Measurements from ENCODE around the gene PRTG. TPM values are rescaled to one million over a fixed set of nuclear protein-coding genes. Genes with fewer than 3 reads are reported as not detected.
"Not testable (repeated sequence)": the region's sequence is repeated elsewhere in the genome, so short reads cannot be mapped to it uniquely, and the experiment has no call there.

Gene PRTG
- total RNA-seq, 1 donor from 2014 or later, result 1.4 TPM

DNA sequence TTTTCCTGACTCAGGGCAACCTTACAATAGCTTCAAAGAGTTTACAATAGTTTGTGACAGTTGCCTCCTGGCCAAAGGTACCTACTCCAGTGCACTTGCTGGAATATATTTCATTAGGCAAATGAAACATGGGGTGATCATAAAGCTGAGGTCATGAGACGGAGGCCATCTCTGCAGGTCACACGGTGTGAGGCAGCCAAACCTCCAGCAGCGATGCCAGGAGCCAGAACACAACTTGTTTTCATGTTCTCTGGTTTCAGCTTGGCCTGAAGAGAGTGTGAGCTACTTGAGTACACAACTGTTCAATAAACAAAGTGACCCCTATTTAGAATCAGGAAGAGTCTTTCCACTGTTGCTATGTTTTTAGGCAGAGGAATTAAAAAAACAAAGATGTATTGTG lies 112.1 kb downstream of the PRTG start:
- no peak for DNase-seq (ENCODE audit: low spot score)

DNA sequence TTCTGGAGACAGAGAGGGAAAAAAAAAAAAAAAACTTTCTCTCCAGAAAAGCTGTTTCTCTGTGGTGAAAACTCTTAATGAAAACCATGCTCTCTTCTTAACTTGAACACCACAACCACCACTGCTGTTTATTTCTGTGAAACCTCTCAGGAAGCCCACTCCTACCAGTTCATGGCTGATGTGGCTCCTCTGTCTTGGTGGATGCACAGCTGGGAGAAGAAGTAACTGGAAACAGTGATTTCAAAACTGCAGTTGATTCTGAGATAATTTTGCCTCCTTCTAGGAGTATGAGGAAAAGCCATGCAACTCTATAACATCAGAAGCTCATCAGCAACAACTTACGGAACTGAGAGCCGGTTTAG lies 114.6 kb downstream of the PRTG start:
- no peak for DNase-seq (ENCODE audit: low spot score)

DNA sequence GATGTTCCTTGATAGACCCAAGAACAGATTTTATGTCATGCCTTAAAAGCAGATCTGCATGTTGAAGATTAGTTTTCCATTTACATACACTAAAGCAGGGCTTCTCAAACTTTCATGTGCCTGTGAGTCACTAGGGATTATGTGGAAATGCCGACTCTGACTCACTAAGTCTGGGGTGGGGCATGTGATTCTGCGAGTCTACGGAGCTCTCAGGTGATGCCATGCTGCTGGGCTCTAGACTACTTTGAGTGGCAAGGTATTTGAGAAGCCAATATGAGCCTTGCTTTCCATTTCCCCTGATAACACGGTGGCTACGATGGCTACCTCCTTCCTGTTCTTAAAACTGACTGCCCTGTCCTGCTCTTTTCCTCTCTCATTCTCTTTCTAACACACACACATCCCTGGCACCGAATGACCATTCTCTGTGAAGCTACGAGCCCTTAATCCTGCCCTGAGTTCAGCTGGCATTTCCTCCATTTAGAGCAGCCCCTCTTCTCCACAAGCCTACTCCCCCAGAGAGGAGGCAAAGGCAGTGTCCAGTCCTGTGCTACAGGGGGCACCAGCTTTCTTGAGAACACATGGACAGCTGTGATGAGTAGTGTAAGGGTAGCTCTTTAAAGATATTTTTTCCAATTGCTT lies 115.1 kb downstream of the PRTG start:
- DNase-seq (ENCODE audit: low spot score), result no peak

DNA sequence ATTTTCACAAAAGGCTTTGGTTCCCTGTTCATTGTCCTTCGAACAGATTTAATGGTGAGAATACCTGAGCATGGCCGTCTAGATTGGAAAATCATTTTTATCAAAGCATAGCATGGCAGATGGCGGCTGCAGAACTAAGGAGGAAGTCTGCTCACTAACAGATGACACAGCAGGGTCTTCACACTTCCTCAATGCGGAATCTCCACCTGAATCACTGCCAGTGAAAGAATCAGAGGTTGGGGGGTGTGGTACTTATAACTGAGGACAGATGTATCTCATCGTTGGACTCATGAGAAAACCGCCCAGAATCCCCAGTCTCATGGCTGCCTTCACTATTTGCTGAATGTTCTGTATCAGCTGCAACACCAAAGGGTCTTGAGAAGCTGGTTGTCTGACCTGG lies 123.2 kb downstream of the PRTG start:
- no peak for DNase-seq (ENCODE audit: low spot score)

DNA sequence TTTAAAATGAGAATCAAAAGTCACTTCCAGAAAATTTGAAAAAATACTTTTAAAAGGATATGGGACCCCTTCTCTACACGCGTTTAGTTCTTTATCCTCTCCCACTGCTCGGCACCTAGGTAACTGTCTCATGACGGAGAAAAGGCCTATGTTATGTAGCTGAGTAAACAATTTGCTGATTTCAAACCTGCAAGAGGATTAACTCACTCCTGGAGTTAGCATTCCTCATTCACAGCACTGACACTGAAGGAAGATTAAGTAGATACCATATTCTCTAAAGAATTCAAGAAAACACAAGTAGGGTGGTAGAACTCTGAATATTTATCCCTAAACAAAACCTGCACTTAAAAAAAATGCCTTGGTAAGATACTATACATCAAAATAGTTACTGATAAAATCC lies 124.6 kb downstream of the PRTG start:
- DNase-seq (ENCODE audit: low spot score), result no peak

DNA sequence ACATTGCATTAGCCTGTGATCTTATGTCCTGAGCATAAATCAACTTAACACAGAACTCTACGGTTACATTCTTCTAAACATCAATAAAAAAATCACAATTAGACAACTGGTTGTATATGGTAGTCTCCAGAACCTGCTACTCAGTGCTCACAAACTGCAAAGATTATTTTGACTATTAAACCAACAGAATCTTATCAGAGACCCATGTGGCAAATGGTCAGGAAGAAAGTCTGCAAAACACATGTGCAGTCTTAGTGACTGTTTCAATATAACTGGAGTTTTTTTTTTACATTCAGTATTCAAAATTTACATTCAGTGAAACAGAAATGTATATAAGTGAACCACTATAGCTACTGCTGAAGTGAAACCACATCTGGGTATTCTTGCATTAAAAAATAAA lies 127.5 kb downstream of the PRTG start:
- no peak for DNase-seq (ENCODE audit: low spot score)

DNA sequence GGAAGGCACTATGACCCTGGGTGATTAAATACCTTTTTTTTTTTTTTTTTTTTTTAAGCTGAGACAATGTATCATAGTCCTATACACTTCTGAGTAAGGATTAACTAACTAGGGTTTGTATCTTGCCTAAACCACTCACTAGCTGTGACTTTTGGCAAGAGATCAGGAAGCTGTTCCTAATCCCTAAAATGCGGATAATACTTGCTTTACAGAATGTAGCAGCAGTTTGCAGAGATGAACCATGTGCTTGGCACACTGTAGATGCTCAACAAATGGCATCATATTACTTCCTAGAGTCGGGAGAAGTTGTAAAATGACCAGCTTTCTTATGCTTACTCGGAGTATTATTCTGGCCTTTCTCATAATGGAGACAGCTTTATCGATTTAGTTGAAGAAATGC lies 129.2 kb downstream of the PRTG start:
- DNase-seq (ENCODE audit: low spot score), result no peak

DNA sequence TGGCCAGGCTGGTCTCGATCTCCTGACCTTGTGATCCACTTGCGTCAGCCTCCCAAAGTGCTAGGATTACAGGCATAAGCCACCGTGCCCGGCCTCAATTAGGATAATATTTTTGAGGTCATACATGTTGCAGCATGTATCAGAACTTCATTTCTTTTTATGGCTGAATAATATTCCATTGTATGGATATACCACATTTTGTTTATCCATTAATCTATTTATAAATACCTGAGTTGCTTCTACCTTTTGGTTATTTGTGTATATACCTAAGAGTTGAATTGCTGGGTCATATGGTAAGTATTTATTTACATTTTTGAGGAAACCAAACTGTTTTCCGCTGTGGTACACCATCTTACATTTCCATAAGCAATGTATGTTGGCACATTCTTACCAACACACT lies 136.7 kb downstream of the PRTG start:
- no peak for DNase-seq (ENCODE audit: low spot score)

DNA sequence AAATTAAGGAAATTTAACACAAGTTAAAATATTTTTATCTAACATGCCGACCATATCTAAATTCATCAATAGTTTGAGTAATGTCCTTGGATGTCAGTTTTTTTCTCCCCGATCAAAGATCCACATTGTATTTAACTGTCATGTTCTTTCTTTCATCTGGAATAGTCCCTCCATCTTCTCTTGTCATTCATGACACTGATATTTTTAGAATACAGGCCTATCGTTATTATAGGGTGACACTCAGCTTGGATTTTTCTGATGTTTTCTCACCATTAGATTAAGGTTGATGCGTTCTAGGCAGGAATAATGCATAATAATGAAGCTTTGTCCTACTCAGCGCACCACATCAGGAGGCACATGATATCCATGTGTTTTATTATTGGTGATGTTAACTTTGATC lies 141.6 kb downstream of the PRTG start:
- DNase-seq (ENCODE audit: low spot score), result no peak

DNA sequence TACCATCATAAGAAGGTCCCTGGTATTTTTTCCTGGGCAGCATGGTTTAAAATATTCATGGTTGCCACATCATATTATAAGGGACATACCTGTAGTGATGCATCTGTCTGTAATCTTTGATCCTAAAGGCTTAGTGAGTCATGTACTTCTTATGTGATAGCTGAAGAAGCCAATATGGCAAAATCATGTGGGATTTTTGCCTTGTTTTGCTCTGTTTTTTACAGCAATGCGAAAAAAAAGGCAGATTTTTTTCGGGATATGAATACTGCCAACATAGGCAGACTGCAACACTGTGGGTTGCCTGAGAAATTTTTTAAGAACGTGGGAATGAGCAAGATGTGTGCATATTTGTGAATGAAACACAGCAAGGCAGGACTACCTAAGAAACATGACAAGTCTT lies 143.5 kb downstream of the PRTG start:
- no peak for DNase-seq (ENCODE audit: low spot score)

DNA sequence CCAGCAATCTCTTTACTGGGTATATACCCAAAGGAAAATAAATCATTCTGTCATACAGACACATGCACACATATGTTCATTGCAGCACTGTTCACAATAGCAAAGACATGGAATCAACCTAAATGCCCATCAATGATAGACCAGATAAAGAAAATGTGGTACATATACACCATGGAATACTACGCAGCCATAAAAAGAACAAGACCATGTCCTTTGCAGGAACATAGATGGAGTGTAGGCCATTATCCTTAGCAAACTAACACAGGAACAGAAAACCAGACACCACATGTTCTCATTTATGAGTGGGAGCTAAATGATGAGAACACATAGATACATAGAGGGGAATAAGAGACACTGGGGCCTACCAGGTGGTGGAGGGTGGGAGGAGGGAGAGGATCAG lies 149.9 kb downstream of the PRTG start:
- DNase-seq (ENCODE audit: low spot score), result not testable (repeated sequence)

DNA sequence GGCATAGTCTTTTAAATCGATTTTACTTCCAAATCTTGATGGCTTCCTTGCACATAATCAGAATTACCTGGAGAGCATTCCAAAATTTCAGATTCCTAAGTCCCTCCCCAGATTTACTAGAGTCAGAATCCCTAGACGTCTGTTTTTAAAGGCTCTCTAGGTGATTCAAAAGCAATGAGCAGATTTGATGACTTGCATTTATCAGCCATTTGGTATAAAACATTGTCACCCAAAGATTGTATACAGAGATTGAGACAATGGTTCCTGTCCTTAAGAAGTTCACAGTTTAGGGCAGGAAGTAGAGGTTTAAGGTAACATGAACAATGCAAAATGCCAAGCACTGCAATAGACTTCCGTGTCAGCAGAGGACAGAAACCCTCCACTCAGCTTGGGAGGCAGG lies 152.2 kb downstream of the PRTG start:
- no peak for DNase-seq (ENCODE audit: low spot score)

DNA sequence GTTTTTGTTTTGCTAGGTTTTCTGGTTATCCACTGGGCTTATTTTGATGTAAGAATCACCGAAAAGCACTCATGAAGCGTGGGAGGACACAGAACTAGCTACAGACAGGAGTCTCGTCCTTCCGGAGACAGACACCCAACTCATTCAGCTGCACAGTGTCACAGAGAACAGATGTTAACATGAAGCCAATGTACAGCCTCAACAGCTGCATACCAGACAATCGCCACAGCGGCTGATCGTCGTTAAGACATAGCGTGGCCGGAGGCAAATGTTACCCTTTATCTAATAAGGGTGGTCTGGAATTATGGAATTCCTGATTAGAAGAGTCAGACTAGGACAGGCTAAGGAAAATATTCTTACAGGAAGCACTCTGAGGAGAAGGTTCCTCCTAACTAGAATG lies 153.7 kb downstream of the PRTG start:
- no peak for DNase-seq (ENCODE audit: low spot score)

DNA sequence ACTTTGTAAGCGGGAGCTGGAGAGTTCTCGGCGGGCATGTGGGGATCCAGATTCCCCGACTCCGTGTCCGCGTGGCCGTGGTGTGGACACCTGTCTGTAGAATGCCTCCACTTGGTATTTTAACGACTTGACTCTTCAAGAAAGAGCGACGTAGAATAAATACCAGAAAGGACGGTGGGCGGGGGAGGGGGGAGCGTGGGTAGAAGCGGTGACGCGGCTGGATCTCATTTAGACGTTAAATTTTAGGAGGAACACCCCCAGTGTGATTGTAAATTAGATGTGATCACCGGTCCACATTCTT lies 154.2 kb downstream of the PRTG start:
- no peak for DNase-seq (ENCODE audit: low spot score)

DNA sequence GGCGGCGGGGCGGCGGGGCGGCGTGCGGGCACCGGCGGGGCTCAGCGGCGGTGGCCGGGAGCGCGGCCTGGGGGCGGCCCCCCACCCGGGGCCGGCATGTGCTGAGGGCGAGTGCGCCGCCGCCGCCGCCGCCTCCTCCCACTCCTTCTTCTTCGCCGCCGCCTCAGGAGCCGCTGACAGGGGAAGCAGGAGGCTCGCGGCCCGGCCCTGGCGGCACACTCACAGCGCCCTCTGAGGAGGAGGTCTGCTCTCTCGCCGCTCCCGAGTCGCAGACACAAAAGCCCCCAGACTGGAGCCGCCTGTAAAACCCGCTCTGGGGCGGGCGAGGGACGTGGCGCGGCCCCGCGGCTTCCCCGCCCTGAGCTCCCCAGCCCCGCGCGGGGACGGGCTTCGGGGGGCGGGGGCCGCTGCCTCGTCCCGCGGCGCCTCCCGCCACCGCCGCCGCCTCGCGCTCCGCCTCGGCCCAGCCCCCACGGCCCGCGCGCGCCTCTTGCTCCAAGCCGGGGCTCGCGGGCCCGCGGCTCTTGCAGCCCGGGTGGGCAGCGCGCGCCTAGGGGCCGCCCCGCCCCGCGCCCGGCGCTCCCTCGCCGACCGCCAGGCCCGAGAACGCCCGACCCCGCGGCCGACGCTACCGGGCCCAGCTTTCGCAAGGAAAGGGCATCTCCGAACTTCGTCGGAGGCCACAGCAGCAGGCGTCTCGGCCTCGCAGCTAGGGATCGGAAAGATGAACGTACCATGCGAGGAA lies 154.7 kb downstream of the PRTG start, which contains the start of gene PYGO1:
Gene PYGO1 (minus strand): TSS at position 276 of the 745 bp plus-strand sequence. CDS start 462 bp downstream, outside the sequence.
- DNase-seq (ENCODE audit: low spot score), result peak; percentile 17

DNA sequence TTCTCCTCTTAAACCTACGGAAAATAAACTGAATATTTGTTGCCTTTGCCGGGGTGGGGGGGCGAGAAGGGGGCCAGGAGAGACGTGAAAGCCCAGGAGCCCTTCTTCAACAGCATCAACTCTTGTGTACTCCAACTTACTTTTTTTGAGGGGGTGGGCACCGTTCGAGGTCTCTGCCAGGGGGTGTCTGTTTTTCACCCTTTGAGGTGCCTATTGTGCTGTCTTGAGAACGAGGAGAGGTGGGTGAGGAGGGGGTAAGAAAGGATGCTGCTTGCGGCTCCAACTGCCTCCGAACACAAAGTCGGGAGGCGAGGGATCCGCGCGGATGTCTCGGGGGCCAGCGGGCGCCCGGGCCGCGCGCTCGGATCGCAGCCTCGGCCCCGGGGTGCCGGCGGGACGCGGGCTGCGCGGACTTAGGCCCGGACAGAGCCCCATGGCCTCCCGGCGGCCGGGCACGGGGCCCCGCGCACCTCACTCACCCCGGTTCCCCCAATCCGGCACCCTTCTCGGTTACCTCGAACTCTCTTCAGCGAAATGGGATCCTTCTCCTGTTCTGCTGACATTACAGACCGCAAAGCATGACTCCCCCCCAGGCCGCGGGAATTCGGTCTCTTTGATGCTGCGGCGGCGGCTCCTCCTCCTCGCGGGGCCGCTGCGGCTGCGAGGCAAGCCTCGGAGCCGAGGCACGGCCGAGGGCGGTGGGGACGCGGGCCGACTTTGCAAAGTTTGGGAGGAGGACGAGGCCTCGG lies 155.5 kb downstream of the PRTG start:
- DNase-seq (ENCODE audit: low spot score), result no peak

DNA sequence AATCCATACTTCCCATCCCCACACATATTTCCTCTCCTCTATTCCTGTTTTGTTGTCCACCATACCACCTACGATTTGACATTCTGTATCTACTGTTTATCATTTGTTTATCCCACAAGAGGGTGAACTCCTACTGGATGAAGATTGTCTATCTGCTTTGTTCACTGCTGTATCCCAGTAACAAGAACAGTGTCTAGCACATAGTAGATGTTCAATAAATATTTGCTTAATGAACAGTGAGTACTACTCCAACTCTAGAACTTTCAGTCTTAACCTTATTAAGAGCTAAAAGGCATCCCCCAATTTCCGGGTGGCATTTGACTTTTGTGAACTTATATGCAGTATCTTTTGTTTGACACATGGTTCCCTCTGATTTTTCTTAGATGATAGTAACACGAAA lies 156.1 kb downstream of the PRTG start:
- DNase-seq (ENCODE audit: low spot score), result no peak

DNA sequence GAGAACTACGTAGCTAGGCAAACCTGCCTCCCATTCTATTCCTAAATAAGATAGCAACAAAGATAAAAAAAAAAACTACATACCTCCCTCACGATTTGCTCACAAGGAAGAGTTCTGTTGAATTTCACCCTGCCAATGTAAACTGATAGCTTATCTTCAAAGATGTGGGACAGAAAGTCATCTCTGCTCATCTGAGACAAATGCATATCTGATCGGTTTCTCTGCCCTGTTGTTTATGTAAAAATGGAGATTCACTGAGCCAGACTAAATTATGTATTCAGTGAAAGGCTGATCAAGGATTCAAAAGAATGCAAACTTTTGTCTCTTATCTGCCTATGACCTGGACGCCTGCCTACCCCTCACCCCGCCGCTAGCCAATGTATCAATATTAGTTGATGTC lies 166.0 kb downstream of the PRTG start:
- DNase-seq (ENCODE audit: low spot score), result no peak

DNA sequence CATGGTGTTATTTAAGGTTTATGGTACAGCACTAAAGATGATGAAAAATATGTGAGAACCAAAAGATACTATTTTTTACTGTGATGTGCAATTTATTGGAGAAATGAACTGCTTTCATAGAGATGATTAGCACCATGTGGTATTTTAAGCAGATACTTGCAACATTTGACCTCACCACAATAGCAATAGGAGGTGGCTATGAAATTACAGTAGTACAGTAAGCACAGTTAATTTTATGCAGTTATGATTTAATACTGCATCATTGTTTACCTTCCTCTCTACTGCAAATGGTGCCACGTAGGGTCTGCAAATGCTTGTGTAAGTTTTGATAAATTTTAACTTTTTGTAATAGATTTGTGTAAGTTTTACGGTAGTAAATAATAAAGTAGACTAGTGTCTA lies 168.9 kb downstream of the PRTG start:
- no peak for DNase-seq (ENCODE audit: low spot score)

DNA sequence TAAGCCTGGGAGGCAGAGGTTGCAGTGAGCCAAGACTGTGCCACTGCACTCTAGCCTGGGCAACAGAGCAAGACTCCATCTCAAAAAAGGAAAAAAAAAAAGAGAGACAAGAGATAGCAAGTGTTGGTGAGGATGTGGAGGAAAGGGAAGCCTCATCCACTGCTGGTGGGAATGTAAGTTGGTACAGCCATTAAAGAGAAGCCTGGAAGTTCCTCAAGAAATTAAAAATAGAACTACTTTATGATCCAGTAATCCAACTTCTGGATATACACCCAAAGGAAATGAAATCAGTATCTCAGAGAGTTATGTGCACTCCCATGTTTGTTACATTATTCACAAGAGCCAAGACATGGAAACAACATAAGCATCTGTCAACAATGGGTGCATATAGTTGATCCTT lies 169.7 kb downstream of the PRTG start:
- no peak for DNase-seq (ENCODE audit: low spot score)

DNA sequence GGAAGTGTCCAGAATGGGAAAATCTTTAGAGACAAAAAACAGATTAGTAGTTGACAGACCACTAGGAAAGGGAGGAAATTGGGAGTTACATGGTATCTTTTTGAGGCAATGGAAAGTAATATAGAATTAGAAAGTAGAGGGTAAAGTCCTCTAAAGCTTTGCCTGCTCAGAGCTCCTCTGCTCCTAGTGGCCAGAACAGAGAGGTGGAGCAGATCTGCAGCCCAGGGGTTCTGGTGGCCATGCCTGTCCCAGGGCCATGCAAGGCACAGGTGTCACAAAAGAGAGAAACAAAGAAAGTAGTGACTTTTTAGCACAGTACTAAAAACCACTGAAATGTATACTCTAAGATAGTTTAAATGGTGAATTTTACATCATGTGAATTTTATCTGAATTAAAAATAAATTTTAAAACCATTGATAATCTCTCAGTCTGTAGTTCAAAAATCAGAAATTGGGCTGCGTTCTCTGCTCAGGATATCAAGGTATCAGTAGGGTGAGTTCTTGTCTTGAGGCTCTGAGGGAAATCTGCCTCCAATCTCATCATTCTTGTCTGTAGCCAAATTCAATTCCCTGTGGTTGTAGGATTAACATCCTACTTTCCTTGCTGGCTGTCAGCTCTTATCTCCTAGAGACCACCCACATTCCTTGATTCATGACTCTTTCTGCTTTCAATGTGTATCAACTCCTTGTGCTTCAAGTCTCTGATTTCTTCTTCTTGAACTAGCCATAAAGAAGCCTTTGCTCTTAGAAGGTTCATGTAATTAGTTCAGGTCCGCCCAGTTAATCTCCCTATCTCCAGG lies 178.4 kb downstream of the PRTG start:
- DNase-seq (ENCODE audit: low spot score), result no peak

DNA sequence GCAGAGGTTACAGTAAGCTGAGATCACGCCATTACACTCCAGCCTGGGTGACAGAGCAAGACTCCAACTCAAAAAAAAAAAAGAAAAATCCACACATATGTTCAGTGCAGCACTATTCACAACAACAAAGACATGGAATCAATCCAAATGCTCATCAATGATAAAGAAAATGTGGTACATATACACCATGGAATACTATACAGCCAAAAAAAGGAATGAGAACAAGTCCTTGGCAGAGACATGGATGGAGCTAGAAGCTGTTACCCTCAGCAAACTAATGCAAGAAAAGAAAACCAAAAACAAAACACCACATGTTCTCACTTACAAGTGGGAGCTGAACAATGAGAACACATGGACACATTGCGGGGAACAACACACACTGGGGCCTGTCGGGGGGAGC lies 180.4 kb downstream of the PRTG start:
- no peak for DNase-seq (ENCODE audit: low spot score)

Data from mucosa of gallbladder (tissue), 1 donor.